Vagina (tissue), 2 donors: ENCODE data around the gene CHAMP1. TPM values are rescaled to one million over a fixed set of nuclear protein-coding genes. Genes with fewer than 3 reads are reported as not detected.

Experiments
- DNase-seq, 2 donors: peaks; one replicate each; pipeline ENCODE4 v3.0.0-alpha.2; 2017; ENCODE audit errors: extremely low spot score in 2 of 2
- H3K27ac ChIP-seq: fragments of 200-600 bp; sonication (generic); one replicate; pipeline ENCODE4 v1.5.1; 2019
- H3K27me3 ChIP-seq: fragments of 200-600 bp; sonication (generic); one replicate; pipeline ENCODE4 v1.5.1; 2019
- H3K36me3 ChIP-seq, 2 donors: fragments of 200-600 bp; sonication (generic); one replicate each; pipeline ENCODE4 v1.5.1; 2017 to 2019
- H3K4me1 ChIP-seq: fragments of 200-600 bp; sonication (generic); one replicate; pipeline ENCODE4 v1.5.1; 2019
- H3K4me3 ChIP-seq, 2 donors: fragments of 200-600 bp; sonication (generic); 1 replicate in 1 of 2; 2 replicates in 1 of 2; pipeline ENCODE4 v1.5.1; 2016 to 2019
- H3K9me3 ChIP-seq: fragments of 200-600 bp; sonication (generic); one replicate; pipeline ENCODE4 v1.5.1; 2019
- CTCF ChIP-seq, 3 experiments: fragments of 450-650 bp in 2 of 3; fragments of 200-600 bp in 1 of 3; sonication (generic) in 1 of 3; IDR thresholded peaks; one replicate each; pipeline ENCODE4 v1.5.1; 2017 to 2019; ENCODE audit warnings: antibody characterized with exemption in 3 of 3, mild to moderate bottlenecking in 2 of 3, moderate library complexity in 2 of 3
- POLR2A ChIP-seq, 2 donors: fragments of 450-650 bp; IDR thresholded peaks; one replicate each; pipeline ENCODE4 v1.6.1; 2017; ENCODE audit warnings: antibody characterized with exemption in 2 of 2, mild to moderate bottlenecking in 2 of 2, moderate library complexity in 2 of 2
- POLR2AphosphoS5 ChIP-seq, 2 donors: sonication (generic); formaldehyde crosslinking; IDR thresholded peaks; one replicate each; pipeline ENCODE4 v1.9.0; 2017; ENCODE audit warnings: antibody characterized with exemption in 2 of 2, mild to moderate bottlenecking in 2 of 2, low read depth in 1 of 2; ENCODE audit not compliant: insufficient read depth in 1 of 2
- intact Hi-C: fragments of 100-400 bp; cut with DNase I; formaldehyde crosslinking; loops from one replicate; pipeline ENCODE4 v1.15.1; 2023
- total RNA-seq: library from RNA; depleted of rRNA; stranded (reverse); fragments of >200 nt; gene quantifications from one replicate; pipeline ENCODE4 v1.2.3, GENCODE V29; 2016

Gene CHAMP1
- total RNA-seq, 1 donor from 2014 or later = 19.9 TPM

GRCh38 chr13:114269281-114269770 is 45.0 kb upstream of the CHAMP1 start:
- H3K4me3 ChIP-seq = no peak overlapping the region
- H3K4me1 ChIP-seq = no peaks in the 10 kb centered on the region
- no peak for TF ChIP-seq CTCF (IDR thresholded peaks at IDR 0.05)
- TF ChIP-seq POLR2AphosphoS5 (IDR thresholded peaks at IDR 0.05; ENCODE audit: insufficient read depth in 1 of 2, low read depth in 1 of 2) = no peak
- no peak for TF ChIP-seq POLR2A (IDR thresholded peaks at IDR 0.05)
- H3K27me3 ChIP-seq = no peaks in the 10 kb centered on the region
- no peak for DNase-seq
- no peaks in the 10 kb centered on the region for H3K9me3 ChIP-seq
- H3K27ac ChIP-seq = no peak overlapping the region
- peaks cover 3 to 74% of the 10 kb centered on the region in 2 donors for H3K36me3 ChIP-seq
- intact Hi-C loops = no loop called here

- intact Hi-C loops = no loop called here
- no peaks in the 10 kb centered on the region for H3K27me3 ChIP-seq
- H3K4me3 ChIP-seq = no peak overlapping the region
- TF ChIP-seq POLR2AphosphoS5 (IDR thresholded peaks at IDR 0.05; ENCODE audit: insufficient read depth in 1 of 2, low read depth in 1 of 2) (no peak), CTCF (IDR thresholded peaks at IDR 0.05) (no peak), POLR2A (IDR thresholded peaks at IDR 0.05) (no peak)
- DNase-seq = no peak
- H3K36me3 ChIP-seq = peaks cover 3 to 41% of the 10 kb centered on the region in 2 donors
- no peaks in the 10 kb centered on the region for H3K4me1 ChIP-seq
- H3K27ac ChIP-seq = no peak overlapping the region
- H3K9me3 ChIP-seq = no peaks in the 10 kb centered on the region
Measured at GRCh38 chr13:114272977-114273376, 41.3 kb upstream of the CHAMP1 start.

- H3K4me3 ChIP-seq = no peak overlapping the region
- H3K27me3 ChIP-seq = no peaks in the 10 kb centered on the region
- intact Hi-C loops = no loop called here
- TF ChIP-seq CTCF (IDR thresholded peaks at IDR 0.05) = no peak
- TF ChIP-seq POLR2AphosphoS5 (IDR thresholded peaks at IDR 0.05; ENCODE audit: insufficient read depth in 1 of 2, low read depth in 1 of 2) = no peak
- no peak for TF ChIP-seq POLR2A (IDR thresholded peaks at IDR 0.05)
- H3K27ac ChIP-seq = no peak overlapping the region
- H3K36me3 ChIP-seq = peaks cover 3 to 20% of the 10 kb centered on the region in 2 donors
- no peaks in the 10 kb centered on the region for H3K9me3 ChIP-seq
- no peak for DNase-seq
- H3K4me1 ChIP-seq = peaks cover under 1% of the 10 kb centered on the region
Measured at GRCh38 chr13:114275304-114275703, 39.0 kb upstream of the CHAMP1 start.

GRCh38 chr13:114279146-114279545 is 35.2 kb upstream of the CHAMP1 start:
- Histone ChIP-seq H3K27me3 (no peaks in the 10 kb centered on the region), H3K4me3 (no peak overlapping the region), H3K9me3 (no peaks in the 10 kb centered on the region), H3K36me3 (no peaks in the 10 kb centered on the region), H3K27ac (no peak overlapping the region), H3K4me1 (peaks cover 26% of the 10 kb centered on the region)
- intact Hi-C loops = no loop called here
- DNase-seq = no peak
- no peak for TF ChIP-seq CTCF (IDR thresholded peaks at IDR 0.05)
- no peak for TF ChIP-seq POLR2A (IDR thresholded peaks at IDR 0.05)
- TF ChIP-seq POLR2AphosphoS5 (IDR thresholded peaks at IDR 0.05; ENCODE audit: insufficient read depth in 1 of 2, low read depth in 1 of 2) = no peak

GRCh38 chr13:114279758-114280355 is 34.4 kb upstream of the CHAMP1 start:
- Histone ChIP-seq H3K4me1 (peaks cover 27% of the 10 kb centered on the region), H3K27me3 (no peaks in the 10 kb centered on the region), H3K36me3 (no peaks in the 10 kb centered on the region), H3K9me3 (no peaks in the 10 kb centered on the region), H3K4me3 (no peak overlapping the region), H3K27ac (no peak overlapping the region)
- intact Hi-C loops = no loop called here
- TF ChIP-seq POLR2A (IDR thresholded peaks at IDR 0.05) (no peak), CTCF (IDR thresholded peaks at IDR 0.05) (no peak)
- DNase-seq = no peak
